HepG2 (cell line): ENCODE results near the gene TEKT2. TPM values are rescaled to one million over a fixed set of nuclear protein-coding genes. Genes with fewer than 3 reads are reported as not detected.

Source experiments
- ATAC-seq: fragments of 200-7000 bp; cut with Tn5 transposase; 3 replicates; pipeline ENCODE4 v1.9.1; 2020; ENCODE audit warnings: mild to moderate bottlenecking, moderate library complexity
- BruUV-seq: library from RNA; stranded (reverse); fragments of 400-500 nt; replicated peaks from 2 replicates; lab custom pipeline; 2021; lab: Mats Ljungman, UMichigan
- CTCF ChIA-PET: fragments of 300-600 bp; formaldehyde crosslinking; extraction: SDS; loops from one replicate; lab custom pipeline; 2021; ENCODE audit warnings: low total read pairs, inconsistent platforms, low intra/inter-chr PET ratio; lab: Yijun Ruan, JAX
- POLR2A ChIA-PET: fragments of 350-600 bp; sonication (Branson Sonifier 250); formaldehyde crosslinking; loops from one replicate; lab custom pipeline; 2020; ENCODE audit warnings: antibody characterized with exemption, inconsistent platforms; lab: Yijun Ruan, JAX
- DNase-seq: peaks from one replicate; pipeline ENCODE4 v3.0.0-alpha.2; 2015; ENCODE audit warnings: low spot score
- FAIRE-seq: peaks from 3 replicates; lab custom pipeline; 2011; peaks lifted over from hg19 to GRCh38; lab: Jason Lieb, UNC
- H2AFZ ChIP-seq: one replicate; pipeline ENCODE4 v1.6.1; 2011; ENCODE audit warnings: low read length, inconsistent platforms
- H3K27ac ChIP-seq: fragments of 300-600 bp; 3 replicates; pipeline ENCODE4 v1.8.0; 2011; ENCODE audit warnings: mixed run types, mild to moderate bottlenecking, mixed read lengths, low read length, inconsistent platforms; ENCODE audit not compliant: insufficient read depth; ENCODE audit errors: extremely low read length
- H3K27me3 ChIP-seq, 2 experiments: fragments of 200-600 bp in 1 of 2; 2 replicates in 1 of 2; 3 replicates in 1 of 2; pipeline versions ENCODE4 v1.6.0 to v1.8.0; 2011; ENCODE audit warnings: low read length in 2 of 2, mild to moderate bottlenecking in 2 of 2, moderate library complexity in 2 of 2, inconsistent platforms in 1 of 2; ENCODE audit not compliant: insufficient read depth in 2 of 2, control insufficient read depth in 1 of 2
- H3K36me3 ChIP-seq, 2 experiments: fragments of 200-600 bp in 1 of 2; replicated peaks in 1 of 2; 2 replicates in 1 of 2; 3 replicates in 1 of 2; pipeline versions ENCODE4 v1.5.1 to v1.8.0; 2011; ENCODE audit warnings: low read length in 2 of 2, inconsistent platforms in 1 of 2; ENCODE audit not compliant: insufficient read depth in 2 of 2, control insufficient read depth in 1 of 2
- H3K4me1 ChIP-seq: 2 replicates; pipeline ENCODE4 v1.5.1; 2012; ENCODE audit warnings: low read length, inconsistent platforms; ENCODE audit not compliant: insufficient read depth
- H3K4me2 ChIP-seq: 2 replicates; pipeline ENCODE4 v1.6.0; 2011; ENCODE audit warnings: low read depth, low read length, inconsistent platforms
- H3K4me3 ChIP-seq, 3 experiments: fragments of 200-600 bp in 1 of 3; sonication (generic), shearing (Covaris generic) in 1 of 3; replicated peaks in 1 of 3; 2 replicates each; pipeline ENCODE4 v1.5.1; 2011 to 2016; ENCODE audit warnings: low read length in 3 of 3, inconsistent platforms in 2 of 3, low read depth in 2 of 3, mild to moderate bottlenecking in 2 of 3, control low read depth in 1 of 3, mixed read lengths in 1 of 3; ENCODE audit not compliant: insufficient read depth in 1 of 3
- H3K79me2 ChIP-seq: one replicate; pipeline ENCODE4 v1.6.1; 2011; ENCODE audit warnings: low read length, inconsistent platforms; ENCODE audit not compliant: insufficient read depth
- H3K9ac ChIP-seq: 2 replicates; pipeline ENCODE4 v1.6.0; 2011; ENCODE audit warnings: mild to moderate bottlenecking, low read depth, low read length, inconsistent platforms; ENCODE audit not compliant: insufficient read depth
- H3K9me3 ChIP-seq: 2 replicates; pipeline ENCODE4 v1.5.1; 2012; ENCODE audit warnings: mild to moderate bottlenecking, low read length
- H4K20me1 ChIP-seq: 2 replicates; pipeline ENCODE4 v1.6.0; 2011; ENCODE audit warnings: inconsistent platforms, mild to moderate bottlenecking, low read length, moderate library complexity; ENCODE audit not compliant: insufficient read depth
- ASH2L ChIP-seq: fragments of 300-600, 200-600 bp; sonication (generic); IDR thresholded peaks from 2 replicates; pipeline ENCODE4 v1.7.0; 2017; ENCODE audit warnings: low read depth, mild to moderate bottlenecking, moderate library complexity, mixed read lengths, low read length; ENCODE audit not compliant: insufficient read length
- GZF1 ChIP-seq: sonication (generic); formaldehyde crosslinking; IDR thresholded peaks from 2 replicates; pipeline ENCODE4 v1.5.1; 2020; ENCODE audit warnings: mild to moderate bottlenecking, missing genetic modification reagents
- ZFP36 ChIP-seq: fragments of 150-350 bp; IDR thresholded peaks from 2 replicates; pipeline ENCODE4 v1.6.1; 2018; ENCODE audit warnings: borderline replicate concordance, low read length, low read depth; ENCODE audit not compliant: partially characterized antibody
- ZMYM3 ChIP-seq: sonication (generic); formaldehyde crosslinking; IDR thresholded peaks from 2 replicates; pipeline ENCODE4 v1.5.1; 2020; ENCODE audit warnings: mild to moderate bottlenecking, missing genetic modification reagents
- WGBS: methylation state at CpG from one replicate; pipeline ENCODE4 v1.1.6; 2017; ENCODE audit warnings: low lambda C conversion rate; 5-methylcytosine and 5-hydroxymethylcytosine counted together
- in situ Hi-C: cut with HindIII; loops from 2 replicates; pipeline ENCODE4 v1.10.0; 2017; ENCODE audit warnings: low pct_unique_long_range_greater_than_20kb; ENCODE audit not compliant: extremely low pct_ligation_motif_present
- intact Hi-C: fragments of 100-400 bp; cut with micrococcal nuclease; formaldehyde crosslinking; loops from one replicate; pipeline ENCODE4 v1.10.0; 2022; ENCODE audit not compliant: unreplicated experiment
- polyA plus RNA-seq, 8 experiments: library from polyadenylated mRNA; depleted of rRNA in 3 of 8; stranded (reverse) in 7 of 8; unstranded in 1 of 8; fragments of >200 nt; fragmentation: Illumina TruSeq in 4 of 8; extraction: Trizol in 4 of 8; gene quantifications; 2 replicates each; pipeline versions ENCODE4 v1.2.1 to v1.2.3, GENCODE V29; 2011 to 2016; ENCODE audit warnings: low read depth in 4 of 8, missing spikeins in 1 of 8, mixed read lengths in 1 of 8; ENCODE audit not compliant: insufficient read depth in 1 of 8
- total RNA-seq, 5 experiments: library from RNA; depleted of rRNA; stranded (reverse); fragments of >200 nt; fragmentation: Illumina TruSeq; extraction: Trizol; gene quantifications; 2 replicates each; pipeline ENCODE4 v1.2.3, GENCODE V29; 2016; ENCODE audit warnings: low read depth in 1 of 5

Gene TEKT2
- total and polyA plus RNA-seq, 2 of the 13 experiments (the other 11 are each of a cell fraction or from before 2014, with no cell fraction given), result 0.31 to 0.38 TPM

- no peak overlapping the region for H2AFZ ChIP-seq
- in situ Hi-C loops, result no loop called here
- TF ChIP-seq ZFP36 (peak; percentile 52), ASH2L (no peak)
- H3K4me3 ChIP-seq, result no peak overlapping the region
- no peaks in the 10 kb centered on the region for H3K36me3 ChIP-seq
- BruUV-seq, result no TSS peak
- no peak overlapping the region for H3K27ac ChIP-seq
- H4K20me1 ChIP-seq, result no peaks in the 10 kb centered on the region
- no peak for DNase-seq
- no peak for FAIRE-seq
- intact Hi-C loops, result no loop called here
- H3K9me3 ChIP-seq, result no peaks in the 10 kb centered on the region
- 61% methylated on average over 9 of the region's 9 CpGs for WGBS
- POLR2A ChIA-PET, result no interaction called here
- peaks cover 4 to 22% of the 10 kb centered on the region in 2 experiments; a peak in 4 of 5 replicates for H3K27me3 ChIP-seq
- no peak overlapping the region for H3K4me2 ChIP-seq
- no peak overlapping the region for H3K9ac ChIP-seq
- H3K79me2 ChIP-seq, result no peaks in the 10 kb centered on the region
- CTCF ChIA-PET, result no interaction called here
- H3K4me1 ChIP-seq, result peaks cover 21% of the 10 kb centered on the region
- peak; percentile 12; the same call in 1 of the 3 replicates for ATAC-seq
Measured at GRCh38 chr1:36112823-36113222, 28.9 kb downstream of the TEKT2 start.

GRCh38 chr1:36114371-36114770, 30.5 kb downstream of the TEKT2 start:
- FAIRE-seq, result no peak
- BruUV-seq, result no TSS peak
- intact Hi-C loops (no loop called here), in situ Hi-C loops (no loop called here)
- ATAC-seq, result no peak; the same call in 2 of the 3 replicates
- TF ChIP-seq ZMYM3 (CRISPR knock-in tag) (peak; percentile 60), GZF1 (CRISPR knock-in tag) (no peak)
- DNase-seq, result no peak
- POLR2A ChIA-PET, result interaction anchor here (0.6 to 1.9 kb wide), 4 partner anchors 8 to 446 kb away, joined by 3 to 7 read pairs (median 4); no protein-coding TSS in a partner anchor
- no peaks in the 10 kb centered on the region for H3K9me3 ChIP-seq
- no peaks in the 10 kb centered on the region for H3K36me3 ChIP-seq
- no peak overlapping the region for H2AFZ ChIP-seq
- H3K9ac ChIP-seq, result no peak overlapping the region; the same call in 1 of the 2 replicates
- H3K4me2 ChIP-seq, result peak overlapping the region; percentile 91
- CTCF ChIA-PET, result no interaction called here
- H3K27ac ChIP-seq, result no peak overlapping the region
- no peaks in the 10 kb centered on the region for H4K20me1 ChIP-seq
- H3K4me1 ChIP-seq, result peaks cover 32% of the 10 kb centered on the region
- H3K79me2 ChIP-seq, result no peaks in the 10 kb centered on the region
- 59% methylated on average over 5 of the region's 5 CpGs for WGBS
- H3K27me3 ChIP-seq, result peaks cover 4 to 23% of the 10 kb centered on the region in 2 experiments; a peak in 2 of 5 replicates
- H3K4me3 ChIP-seq, result peak overlapping the region in 1 of 3 experiments; percentile 69; a peak in 1 of 6 replicates
